NT2/D1 (cell line): ENCODE data around the gene SDCBP2.

ENCODE experiments used
- SUZ12 ChIP-seq: IDR thresholded peaks from 2 replicates; pipeline ENCODE4 v1.6.1; 2011; ENCODE audit not compliant: insufficient read length, insufficient read depth; ENCODE audit errors: extremely low read depth
- YY1 ChIP-seq: IDR thresholded peaks from 2 replicates; pipeline ENCODE4 v1.6.1; 2011; ENCODE audit not compliant: insufficient read length, insufficient read depth

- TF ChIP-seq SUZ12 (no peak), YY1 (no peak)
Observed at GRCh38 chr20:1310071-1310470, 18.9 kb downstream of the SDCBP2 start.
